AG08396 (cell line): ENCODE data around the gene TGFBRAP1.

Source experiments
- DNase-seq: peaks from one replicate; pipeline ENCODE4 v3.0.0; 2012; ENCODE audit warnings: low spot score, mixed read lengths

Gene TGFBRAP1, protein sequence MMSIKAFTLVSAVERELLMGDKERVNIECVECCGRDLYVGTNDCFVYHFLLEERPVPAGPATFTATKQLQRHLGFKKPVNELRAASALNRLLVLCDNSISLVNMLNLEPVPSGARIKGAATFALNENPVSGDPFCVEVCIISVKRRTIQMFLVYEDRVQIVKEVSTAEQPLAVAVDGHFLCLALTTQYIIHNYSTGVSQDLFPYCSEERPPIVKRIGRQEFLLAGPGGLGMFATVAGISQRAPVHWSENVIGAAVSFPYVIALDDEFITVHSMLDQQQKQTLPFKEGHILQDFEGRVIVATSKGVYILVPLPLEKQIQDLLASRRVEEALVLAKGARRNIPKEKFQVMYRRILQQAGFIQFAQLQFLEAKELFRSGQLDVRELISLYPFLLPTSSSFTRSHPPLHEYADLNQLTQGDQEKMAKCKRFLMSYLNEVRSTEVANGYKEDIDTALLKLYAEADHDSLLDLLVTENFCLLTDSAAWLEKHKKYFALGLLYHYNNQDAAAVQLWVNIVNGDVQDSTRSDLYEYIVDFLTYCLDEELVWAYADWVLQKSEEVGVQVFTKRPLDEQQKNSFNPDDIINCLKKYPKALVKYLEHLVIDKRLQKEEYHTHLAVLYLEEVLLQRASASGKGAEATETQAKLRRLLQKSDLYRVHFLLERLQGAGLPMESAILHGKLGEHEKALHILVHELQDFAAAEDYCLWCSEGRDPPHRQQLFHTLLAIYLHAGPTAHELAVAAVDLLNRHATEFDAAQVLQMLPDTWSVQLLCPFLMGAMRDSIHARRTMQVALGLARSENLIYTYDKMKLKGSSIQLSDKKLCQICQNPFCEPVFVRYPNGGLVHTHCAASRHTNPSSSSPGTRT

GRCh38 chr2:105329561-105330495, at the start of gene TGFBRAP1:
Gene TGFBRAP1, minus strand, starts transcription at chr2:105329735. Its CDS starts 21,434 bp downstream, at chr2:105308301.
- DNase-seq = peak; percentile 86

DNA sequence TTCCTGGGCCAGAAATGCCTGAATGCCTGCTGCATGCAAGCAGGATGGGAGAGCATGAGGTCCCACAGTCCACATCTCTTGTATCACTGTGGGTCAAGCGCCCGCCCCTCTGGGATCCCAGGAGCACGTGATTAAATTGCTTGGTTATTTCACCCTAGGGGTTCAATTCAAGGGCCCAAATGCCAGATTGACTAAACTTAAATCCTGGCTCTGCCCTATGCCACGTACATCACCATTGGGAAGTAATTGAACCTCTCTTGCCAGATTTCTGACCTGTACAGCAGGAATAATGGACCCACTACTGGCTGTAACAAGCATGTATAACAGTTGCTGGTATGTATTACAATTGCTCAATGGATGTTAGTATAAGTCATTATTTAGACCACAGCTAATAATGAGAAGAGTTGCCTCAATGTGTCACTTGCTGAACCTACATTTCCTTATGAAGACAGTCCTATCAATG, 49.4 kb upstream of the TGFBRAP1 start:
- DNase-seq = no peak

DNA sequence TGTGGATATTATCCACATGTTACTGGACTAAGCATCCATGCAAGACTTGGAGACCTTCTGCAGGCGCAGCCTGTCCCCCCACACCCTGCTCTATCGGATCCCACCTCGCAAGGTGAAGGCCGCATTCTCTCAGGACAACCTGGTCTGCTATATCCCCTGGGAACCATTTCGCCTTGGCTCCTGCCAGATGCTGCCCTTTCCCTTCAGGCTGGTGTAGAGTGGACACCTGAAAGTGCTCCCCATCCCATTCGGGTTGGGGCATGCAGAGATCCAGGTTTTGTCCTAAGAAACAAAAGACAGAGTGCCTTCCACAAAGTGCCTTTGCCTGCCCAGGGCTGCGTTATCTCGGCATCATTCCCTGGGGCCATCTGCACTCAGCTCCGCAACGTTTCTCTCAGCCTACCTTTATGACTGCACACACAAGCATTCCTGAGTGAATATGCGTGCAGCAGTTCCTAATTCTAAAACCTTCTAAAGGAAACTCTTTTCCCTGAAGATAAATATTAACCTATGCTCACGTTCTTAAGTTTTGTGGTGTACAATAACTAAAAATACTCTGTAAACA, 48.8 kb upstream of the TGFBRAP1 start:
- DNase-seq = no peak

GRCh38 chr2:105377871-105378270, 48.3 kb upstream of the TGFBRAP1 start:
- no peak for DNase-seq

DNA sequence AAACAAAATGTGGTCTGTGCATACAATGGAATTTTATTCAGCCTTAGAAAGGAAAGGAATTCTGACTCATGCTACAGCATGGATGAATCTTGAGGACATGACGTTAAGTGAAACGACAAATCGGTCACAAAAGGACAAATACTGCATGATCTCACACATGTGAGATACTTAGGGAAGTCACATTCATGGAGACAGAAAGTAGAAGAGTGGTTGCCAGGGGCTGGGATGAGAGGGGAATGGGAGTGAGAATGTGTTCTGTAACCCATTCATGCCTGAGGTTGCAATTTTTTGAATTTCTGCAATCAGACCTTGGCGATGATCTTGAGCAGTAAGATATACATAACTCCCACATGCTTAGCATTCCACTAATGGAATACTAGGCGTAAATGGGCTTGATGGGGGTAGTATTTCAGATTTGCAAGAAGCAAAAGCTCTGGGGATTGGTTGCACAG, 47.3 kb upstream of the TGFBRAP1 start:
- no peak for DNase-seq

DNA sequence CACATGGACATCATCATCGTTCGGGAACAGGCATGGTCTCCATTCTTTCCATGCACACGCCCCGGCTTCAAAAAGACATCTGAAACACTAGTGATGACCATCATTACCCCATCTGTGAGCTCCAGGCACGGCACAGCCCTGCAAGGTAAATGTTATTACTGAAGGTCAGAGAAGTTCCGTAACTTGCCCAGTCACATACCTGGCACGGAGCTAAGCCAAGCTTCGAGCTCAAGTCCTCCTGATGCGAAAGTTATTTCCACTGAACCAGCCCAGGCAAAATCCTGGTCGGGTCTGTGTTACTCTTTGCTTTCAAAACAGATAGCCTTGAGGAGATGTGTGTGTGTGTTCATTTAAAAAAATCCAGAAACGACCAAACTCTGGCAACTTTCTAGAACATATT, 46.5 kb upstream of the TGFBRAP1 start:
- no peak for DNase-seq

GRCh38 chr2:105375001-105375561, 45.5 kb upstream of the TGFBRAP1 start:
- DNase-seq = peak; percentile 33

DNA sequence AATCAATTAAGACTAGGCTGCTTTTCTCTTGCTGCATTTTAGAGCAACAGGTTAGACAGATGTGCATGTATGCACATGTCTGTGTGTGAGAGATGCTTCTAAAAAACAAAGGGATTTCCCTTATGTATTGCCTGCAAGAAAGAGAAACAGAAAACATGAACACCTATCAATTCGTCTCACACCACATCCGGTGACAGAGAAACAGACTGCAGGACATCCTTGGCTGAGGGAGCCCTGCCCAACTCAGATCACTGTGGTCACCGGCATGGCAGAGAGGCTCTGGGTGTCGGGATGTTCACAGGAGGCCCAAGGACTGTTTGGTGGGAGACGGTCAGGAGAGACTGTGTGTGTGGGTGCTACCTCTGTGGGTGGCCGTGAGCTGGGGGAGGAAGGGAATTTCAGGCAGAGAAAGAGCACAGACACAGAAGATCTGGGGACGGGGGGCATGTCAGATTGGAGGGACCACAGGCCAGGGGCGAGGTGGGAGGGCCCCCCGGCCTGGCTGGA, 44.4 kb upstream of the TGFBRAP1 start:
- DNase-seq = no peak

- no peak for DNase-seq
Observed at GRCh38 chr2:105373344-105373781, 43.8 kb upstream of the TGFBRAP1 start.

DNA sequence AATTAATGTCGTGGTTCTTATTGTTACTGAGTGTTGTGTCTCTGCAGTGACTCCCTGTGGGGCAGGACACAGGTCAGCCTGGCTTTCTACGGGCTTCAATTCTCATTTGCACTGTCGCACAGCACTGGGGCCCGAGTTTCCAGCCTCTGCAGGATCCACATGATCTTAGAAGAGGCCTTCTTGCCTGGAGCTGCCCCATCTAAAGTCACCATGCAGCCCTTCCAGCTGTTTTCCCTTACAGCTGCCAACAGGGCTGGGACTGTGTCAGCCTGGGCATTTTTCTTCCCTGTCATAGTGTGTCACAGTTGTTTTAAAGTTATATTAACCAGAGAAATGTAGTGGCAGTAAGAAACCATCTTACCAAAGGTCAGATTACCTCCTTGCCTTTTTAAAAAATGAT, 42.3 kb upstream of the TGFBRAP1 start:
- no peak for DNase-seq

DNA sequence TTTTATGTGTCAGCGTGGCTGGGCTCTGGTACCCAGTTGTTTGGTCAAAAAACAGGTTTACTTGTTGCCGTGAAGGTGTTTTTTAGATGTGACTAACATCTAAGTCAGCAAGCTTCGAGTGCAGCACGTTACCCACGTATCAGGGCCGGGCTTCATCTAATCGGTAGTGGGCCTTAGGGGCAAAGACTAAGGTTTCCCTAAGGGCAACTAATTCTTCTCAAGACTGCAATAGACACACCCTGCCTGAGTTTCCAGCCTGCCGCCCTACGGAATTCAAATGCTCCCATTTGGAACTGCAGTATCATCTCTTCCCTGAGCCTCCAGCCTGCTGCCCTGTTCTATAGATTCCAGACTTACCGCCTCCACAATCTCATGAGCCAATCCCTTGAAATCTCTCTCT, 41.6 kb upstream of the TGFBRAP1 start:
- DNase-seq = no peak

DNA sequence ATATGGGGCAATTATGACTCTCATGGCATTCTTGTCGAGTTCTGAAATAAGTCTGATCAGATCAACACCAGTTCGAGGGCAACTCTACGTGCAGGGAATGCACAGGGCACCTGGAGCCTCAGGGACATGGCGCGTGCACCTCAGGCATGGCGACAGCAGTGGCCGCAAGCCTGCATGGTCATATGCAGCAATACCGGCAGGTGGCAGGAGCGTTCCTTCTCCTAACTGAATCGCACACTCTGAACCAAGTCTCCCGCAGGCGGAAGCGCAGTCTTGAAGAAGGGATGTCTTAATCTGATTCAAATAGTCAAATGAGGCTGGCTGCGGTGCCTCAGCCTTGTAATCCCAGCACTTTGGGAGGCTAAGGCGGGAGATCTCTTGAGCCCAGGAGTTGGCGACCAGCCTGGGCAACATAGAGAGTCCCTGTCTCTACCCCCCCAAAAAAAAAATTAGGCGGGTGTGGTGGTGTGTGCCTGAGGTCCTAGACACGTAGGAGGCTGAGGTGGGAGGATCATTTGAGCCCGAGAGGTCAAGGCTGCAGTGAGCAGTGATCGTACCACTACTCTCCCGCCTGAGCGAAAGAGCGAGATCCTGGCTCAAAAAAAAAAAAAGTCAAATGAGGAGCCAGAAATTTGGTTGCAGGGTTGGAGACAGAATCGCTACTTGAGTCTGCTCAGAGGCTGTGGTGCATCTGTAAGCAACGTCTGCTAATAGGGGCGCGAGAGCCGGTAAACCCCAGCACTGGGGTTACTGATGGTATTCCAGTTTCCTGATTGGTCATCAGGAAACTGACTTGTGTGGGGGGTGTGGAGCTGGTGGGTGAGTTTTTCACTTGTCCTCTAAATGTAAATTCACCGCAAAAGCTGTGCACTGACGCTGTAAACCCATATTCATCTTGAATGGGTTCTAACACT, 40.5 kb upstream of the TGFBRAP1 start:
- DNase-seq = peak; percentile 58

- DNase-seq = no peak
Observed at GRCh38 chr2:105368759-105369408, 39.3 kb upstream of the TGFBRAP1 start.

GRCh38 chr2:105365206-105365605, 35.7 kb upstream of the TGFBRAP1 start:
- no peak for DNase-seq

DNA sequence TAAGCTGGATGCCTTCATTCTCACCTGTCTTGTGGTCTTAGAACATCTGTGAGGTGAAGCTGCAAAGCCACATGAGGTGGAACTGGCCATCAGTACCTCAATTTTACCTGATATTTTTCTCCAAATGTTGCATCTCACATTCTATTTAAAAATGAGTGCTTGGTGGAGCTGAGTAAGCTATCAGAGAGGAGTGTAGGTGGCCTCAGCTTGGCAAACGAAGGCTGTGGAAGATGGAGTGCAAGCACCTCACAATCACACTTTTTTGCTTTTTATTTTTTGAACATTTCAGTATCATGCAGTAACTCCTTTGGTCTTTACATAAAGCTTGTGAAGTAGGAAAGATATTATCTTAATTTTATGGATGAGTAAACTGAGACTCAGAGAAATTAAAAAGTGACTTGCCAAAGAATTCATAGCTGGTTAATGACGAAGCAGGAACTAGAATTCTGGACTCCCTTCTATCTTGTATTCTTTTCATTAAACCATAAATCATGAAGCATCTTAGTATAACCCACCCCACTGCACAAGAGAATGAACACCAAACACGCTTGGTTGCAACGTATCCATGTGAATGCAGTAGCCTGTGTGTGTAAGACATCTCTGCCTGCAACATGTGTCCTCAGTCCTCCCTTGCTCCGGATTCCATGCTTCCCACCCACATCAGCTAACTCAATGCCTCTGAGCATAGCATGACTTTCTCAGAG, 35.1 kb upstream of the TGFBRAP1 start:
- no peak for DNase-seq

DNA sequence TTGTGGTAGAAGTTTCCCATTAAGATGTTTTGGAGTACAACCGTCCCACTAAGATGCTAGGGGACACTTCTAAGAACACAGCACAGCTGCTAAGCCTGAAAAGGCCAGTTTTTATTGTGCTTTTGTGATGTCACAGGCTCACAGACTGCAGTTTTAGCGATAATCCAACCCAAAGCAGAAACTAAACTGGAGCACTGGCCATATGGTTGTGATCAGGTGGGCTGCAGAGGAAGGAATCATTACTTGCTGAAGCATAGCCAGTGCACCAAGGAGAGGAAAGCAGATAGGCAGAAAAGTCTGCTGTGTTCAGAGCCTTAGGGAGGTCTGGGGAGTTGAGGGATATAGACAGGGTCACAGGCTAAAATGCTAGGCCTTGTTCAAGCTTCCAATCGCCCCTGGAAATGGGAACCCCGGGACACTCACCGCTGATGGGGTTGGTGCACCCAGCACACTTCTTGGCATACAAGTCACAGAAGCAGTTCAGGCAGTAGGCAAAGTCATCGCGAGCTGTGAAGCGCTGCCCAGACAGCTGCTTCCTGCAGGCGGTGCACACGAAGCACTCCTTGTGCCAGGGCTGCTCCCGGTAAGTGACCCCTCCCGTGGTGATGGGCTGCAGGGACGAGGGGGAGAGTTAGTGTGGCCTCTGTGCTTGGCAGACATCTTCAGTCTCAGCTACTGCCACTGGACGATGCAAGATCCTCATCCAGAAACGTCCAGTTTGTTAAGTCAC, 33.5 kb upstream of the TGFBRAP1 start:
- DNase-seq = no peak

DNA sequence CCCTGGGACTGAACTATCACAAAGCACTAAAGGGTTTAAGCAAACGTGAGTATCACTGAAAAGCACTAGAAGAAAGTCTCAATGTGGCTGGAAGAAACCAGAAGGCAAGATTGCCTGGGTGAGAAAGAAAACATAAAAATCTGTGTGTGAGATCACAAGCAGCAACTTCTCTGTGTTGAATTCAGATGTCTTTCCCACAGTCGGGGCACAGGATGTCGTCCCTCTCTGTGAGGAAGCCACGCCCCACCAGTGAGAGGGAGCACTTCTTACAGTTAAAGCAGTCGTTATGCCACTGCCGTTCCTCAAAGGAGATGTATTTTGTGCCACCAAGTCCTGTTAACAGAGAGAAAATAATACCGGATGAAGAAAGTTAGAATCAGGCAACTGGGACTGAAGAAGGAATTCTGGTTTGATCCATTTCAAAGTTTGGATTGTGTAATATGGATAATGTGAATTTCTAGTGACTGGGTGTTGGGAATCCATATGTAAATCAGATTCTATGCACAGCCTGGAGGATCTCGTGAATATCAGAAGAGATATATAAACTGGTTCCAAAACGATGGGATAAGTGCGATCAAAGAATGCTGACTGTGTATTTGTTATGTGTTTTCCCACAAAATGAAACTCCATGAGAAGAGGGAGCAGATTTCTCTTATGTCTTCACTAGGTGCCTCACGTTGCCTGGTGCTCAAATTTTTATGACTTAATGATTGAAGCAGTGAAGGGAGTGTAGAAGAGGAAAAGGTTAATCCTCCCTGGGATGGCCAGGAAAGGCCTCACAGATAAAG, 31.8 kb upstream of the TGFBRAP1 start:
- no peak for DNase-seq
